HG03558 (cell line): ENCODE data around the gene PGBD1.
"Not testable (repeated sequence)": the region's sequence is repeated elsewhere in the genome, so short reads cannot be mapped to it uniquely, and the experiment has no call there.

ENCODE experiments used
- ATAC-seq: cut with Tn5 transposase; IDR thresholded peaks from one replicate; pipeline ENCODE4 v1.9.1; 2021; ENCODE audit warnings: moderate number of reproducible peaks; ENCODE audit not compliant: unreplicated experiment; ENCODE audit errors: extremely low read depth

Gene PGBD1

DNA sequence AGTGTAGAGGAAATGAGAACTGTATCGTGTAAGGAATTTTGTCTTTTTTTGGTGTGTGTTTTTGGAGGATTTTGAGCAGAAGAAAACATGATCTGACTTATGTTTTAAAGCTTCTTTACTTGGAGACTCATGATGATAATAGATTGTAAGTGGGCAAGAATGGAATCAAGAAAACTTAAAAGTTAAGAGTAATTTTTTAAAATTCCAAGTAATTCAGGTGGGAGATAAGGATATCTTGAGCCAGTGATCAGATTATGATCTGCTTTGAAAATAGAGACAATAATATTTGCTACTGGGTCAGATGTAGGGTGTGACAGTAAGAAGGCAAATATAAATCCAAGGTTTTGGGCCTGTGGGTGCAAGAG is 13.7 kb upstream of the PGBD1 start:
- no peak for ATAC-seq

DNA sequence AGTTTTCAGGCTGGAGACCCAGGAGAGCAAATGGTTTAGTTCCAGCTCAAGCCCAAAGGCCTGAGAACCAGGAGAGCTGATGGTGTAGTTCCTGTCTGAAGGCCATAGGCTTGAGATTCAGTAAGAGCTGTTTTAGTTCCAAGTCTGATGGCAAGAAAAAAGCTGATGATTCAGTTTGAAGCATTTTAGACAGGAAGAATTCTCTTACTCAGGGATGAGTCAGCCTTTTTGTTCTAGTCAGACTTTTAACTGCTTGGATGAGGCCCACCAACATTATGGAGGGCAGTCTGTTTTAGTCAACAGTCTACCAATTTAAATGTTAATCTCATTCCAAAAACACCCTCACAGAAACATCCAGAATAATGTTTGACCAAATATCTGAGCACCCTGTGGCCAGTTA is 11.9 kb upstream of the PGBD1 start:
- no peak for ATAC-seq

DNA sequence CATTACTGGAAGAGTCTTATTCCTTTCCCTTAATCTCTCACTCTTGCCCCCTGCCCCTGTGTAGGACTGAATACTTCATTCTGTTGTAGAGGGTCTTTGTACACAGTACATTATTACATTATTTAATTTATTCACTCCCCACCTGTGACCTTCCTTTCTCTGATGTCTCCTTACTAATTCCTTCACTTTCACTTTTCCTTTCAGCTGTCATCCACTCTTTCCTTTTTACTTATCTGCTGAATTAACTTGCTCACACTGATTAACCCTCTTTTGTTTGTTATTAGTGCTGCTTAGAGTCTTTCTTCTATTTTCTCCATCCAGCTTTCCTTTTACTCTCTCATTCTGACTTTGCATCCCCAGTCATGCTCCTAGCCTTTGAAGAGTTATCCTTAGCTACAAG is 6.5 kb upstream of the PGBD1 start:
- ATAC-seq = no peak

DNA sequence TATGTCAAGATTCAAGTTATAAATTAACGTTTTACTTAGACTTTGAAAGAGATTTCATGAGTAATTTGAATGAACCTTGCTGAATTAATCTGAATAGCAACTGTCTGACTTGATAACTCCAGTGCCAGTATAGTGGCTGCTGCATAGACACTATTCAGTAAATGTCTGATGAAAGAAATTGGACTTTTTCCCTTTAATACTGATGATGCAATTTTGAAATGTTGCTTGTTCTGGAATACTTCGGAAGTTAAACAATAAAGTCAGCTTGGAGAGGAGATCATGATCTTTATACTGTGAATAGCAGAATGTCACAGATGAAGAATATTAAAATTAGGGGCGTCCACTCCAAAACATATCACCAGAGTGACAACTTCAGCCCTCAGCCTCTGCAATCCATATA is 3.6 kb upstream of the PGBD1 start:
- no peak for ATAC-seq

DNA sequence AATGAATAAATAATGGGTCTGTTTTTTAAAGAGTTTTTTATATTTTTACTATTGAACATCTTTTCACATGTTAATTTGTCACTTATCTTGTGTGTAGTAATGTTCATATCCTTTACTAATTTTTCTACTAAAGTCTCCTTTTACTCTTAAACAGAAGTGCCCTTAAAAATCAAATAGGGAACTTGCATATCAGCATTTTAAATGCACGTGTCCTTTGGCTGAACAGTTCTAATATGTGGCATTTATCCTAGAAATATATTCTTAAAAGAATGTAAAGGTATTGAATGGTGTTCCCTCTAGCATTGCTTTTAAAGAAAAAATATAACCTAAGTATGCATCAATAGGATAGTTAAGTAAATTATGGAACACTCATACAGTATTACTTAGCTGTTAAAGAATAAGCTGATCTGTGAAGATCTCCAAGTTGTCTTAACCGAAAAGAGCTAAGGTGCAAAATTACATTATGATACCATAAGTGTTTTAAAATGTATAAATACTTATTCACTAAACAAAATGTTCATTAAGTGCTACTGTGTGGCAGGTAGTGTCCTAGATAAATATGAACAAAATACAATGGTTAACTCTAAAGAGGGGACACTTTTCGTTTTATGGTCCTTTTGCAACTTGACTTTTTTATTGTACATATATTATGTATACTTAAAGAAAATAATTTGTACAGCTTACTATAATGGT is 631 bp upstream of the PGBD1 start:
- no peak for ATAC-seq

DNA sequence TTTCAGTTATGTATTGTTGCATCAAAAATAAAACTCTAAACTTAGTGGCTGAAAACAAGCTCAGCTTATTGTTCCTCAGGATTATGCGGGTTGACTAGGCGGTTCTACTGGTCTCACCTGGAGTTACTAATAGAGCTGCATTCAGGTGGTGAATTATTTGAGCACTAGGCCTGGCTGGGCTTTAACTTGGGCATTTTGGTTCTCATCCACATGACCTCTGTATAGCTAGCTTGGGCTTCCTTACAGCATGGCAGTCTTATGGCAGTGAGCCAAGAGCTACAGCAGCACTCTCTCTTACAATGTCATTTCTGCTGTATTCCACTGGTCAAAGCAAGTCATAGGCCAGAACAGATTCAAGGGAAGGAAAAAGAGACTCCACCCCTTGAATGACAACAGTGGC is 1.6 kb downstream of the PGBD1 start:
- ATAC-seq = no peak

DNA sequence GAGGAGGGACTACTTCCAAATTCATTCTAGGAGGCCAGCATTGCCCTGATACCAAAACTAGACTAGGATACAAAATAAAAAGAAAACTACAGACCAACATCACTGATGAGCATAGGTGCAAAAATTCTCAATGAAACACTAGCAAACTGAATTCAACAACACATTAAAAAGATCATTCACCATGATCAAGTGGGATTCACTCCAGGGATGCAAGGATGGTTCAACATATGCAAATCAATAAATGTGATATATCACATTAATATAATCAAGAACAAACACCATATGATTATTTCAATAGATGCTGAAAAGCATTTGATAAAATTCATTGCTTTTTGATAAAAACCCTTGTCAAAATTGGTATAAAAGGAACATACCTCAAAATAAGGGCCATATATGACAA is 10.2 kb downstream of the PGBD1 start:
- ATAC-seq = no peak

DNA sequence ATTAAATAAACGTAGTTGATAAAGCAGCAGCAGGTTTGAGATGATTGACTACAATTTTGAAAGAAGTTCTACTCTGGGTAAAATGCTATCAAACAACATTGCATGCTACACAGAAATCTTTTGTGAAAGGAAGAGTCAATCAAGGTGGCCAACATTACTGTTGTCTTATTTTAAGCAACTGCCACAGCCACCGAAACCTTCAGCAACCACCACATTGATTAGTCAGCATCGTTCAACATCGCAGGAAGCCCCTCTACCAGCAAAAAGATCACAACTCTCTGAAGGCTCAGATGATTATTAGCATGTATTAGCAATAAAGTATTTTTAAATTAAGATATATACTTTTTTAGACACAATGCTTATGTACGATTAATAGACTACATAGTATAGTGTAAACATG is 14.0 kb downstream of the PGBD1 start:
- no peak for ATAC-seq

DNA sequence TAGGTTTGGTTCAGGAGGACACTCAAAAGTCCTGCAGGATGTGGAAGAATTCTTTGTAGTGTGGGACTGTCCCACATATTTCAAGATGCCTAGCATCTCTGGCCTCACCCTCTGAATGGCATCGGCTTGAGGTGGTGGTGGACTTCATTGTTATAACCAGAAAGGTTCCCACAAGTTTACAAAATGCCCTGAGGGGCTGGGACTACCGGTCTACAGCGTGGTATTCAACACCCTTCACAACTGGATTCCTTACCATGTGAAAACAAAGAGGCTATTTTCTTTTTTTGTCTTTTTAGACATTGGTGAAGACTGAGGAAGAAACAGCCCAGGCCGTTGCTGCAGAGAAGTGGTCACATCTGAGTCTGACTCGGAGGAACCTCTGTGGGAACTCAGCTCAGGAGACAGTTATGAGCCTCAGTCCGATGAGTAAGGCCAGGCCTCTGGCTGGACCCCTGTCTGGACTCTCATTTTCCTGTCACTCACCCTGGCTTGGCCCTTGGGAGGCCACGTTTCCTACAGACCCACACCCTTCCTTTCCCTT is 15.2 kb downstream of the PGBD1 start:
- ATAC-seq = no peak

DNA sequence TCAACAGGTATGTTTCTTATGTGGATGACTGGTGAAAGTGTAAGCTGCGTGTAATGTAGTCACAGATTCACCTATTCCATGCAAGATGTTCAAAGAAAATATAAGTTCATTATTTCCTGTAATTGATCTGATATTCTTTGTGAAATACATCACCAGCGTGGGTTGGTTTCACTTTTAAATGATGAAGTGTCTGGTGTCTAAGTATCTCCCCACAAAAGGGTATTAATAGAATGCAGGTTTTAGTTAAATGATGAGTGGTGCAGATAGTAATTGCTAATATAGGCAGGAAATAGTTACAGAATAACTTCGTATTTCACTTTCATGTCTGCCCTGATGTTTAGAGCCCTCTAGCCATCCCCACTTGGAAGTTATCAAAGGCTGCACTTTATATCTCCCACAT is 22.2 kb downstream of the PGBD1 start:
- ATAC-seq = no peak

DNA sequence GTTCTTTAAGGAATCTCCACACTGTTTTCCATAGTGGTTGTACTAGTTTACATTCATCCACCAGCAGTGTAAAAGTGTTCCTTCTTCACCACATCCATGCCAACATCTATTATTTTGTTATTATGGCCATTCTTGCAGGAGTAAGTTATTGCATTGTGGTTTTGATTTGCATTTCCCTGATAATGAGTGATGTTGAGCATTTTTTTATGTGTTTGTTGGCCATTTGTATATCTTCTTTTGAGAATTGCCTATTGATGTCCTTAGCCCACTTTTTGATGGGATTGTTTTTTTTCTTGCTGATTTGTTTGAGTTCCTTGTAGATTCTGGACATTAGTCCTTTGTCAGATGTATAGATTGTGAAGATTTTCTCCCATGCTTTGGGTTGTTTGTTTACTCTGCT is 25.0 kb downstream of the PGBD1 start:
- ATAC-seq = not testable (repeated sequence)

DNA sequence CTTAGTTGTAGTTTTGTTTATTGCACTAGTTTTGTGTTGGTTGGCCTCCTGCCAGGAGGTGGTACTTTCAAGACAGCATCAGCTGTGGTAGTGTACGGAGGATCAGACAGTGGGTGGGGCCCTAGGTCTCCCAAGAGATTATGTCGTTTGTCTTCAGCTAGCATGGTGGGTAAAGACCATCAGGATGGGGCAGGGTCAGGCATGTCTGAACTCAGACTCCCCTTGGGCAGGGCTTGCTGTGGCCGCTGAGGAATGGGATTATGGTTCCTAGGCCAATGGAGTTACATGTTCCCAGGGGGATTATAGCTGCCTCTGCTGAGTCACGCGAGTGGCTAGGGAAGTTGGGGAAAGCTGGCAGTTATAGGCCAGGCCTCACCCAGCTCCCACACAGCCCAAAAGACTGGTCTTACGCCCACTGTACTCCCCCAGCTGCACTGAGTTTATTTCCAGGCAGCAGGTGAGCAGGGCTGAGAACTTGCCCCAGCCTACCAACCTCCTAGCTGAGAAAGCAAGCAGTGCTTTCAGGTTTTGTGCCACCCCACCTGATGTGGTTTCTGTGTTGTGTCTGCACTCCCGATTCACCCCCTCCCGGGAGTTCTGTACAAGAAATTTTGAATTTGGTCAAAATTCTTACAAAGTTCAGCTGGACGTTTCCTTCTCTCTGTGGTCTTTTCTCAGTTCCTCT is 29.9 kb downstream of the PGBD1 start:
- ATAC-seq = no peak

DNA sequence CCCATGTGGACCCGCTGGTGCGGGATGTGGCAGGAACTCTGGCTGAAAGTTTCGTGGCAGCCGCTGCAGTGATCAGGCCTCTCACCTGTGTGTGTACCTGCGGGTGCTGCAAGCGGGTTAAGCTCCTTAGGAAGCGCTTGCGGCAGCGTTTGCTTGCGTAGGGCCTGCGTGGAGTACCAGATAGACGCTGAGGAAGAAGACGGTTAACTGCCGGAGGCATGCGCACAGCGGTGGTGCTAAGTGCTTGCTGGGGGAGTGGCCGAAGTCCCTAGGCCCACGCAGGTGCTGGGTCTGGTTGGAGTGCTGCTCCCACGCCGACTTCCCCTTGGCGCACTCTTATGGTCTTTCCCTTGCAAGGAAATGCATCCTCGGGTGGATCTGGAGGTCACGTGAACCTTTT is 31.6 kb downstream of the PGBD1 start:
- no peak for ATAC-seq

DNA sequence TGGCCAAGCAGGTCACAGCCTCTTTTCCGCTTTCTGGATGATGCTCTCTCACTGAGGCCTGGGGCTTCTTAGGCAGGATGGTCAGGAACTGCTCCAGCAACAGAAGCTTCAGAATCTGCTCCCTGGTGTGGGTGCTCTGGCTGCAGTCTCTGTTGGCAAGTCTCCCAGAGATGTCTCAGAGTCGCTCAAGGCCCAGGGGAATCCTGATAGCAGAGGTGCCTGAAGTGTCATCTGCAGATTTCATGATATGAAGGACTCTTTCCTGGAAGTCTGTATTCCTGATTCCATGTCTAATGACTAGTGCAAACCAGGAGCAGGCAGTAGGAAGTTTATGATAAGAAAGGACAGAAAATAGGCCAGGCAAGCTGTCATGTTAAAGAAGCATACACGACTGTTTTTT is 34.3 kb downstream of the PGBD1 start:
- ATAC-seq = no peak

DNA sequence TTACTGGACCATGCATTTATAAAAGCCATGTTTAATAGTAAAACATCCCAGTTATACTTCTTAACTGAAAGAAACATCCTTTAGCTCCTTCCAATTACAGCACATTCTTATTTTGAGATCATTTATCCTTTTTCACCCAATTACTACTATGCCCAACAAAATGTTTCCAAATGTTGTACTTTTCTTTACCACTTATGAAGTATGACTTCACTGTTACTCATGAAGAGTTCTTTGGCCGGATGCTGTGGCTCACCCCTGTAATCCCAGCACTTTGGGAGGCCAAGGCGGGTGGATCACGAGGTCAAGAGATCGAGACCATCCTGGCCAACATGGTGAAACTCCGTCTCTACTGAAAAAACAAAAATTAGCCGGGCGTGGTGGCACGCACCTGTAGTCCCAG is 36.5 kb downstream of the PGBD1 start:
- ATAC-seq = not testable (repeated sequence)

DNA sequence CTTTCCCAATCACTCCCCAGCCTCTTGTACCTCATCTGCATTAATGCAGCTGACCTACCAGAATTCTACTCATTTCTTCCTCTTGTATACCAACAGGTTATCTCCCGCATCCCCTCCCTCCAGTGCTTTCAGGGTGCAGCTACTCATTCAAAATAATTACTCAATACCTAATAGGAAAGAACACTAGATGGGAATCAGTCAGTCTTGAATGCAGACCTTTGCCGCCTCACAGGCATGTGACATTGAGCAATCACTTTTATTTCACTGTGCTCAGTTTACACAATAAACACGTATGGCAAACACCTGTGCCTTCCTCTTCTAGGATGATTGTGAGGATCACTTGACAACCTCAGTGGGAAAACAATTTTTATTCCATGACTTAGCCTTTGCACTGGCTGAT is 41.3 kb downstream of the PGBD1 start:
- no peak for ATAC-seq

DNA sequence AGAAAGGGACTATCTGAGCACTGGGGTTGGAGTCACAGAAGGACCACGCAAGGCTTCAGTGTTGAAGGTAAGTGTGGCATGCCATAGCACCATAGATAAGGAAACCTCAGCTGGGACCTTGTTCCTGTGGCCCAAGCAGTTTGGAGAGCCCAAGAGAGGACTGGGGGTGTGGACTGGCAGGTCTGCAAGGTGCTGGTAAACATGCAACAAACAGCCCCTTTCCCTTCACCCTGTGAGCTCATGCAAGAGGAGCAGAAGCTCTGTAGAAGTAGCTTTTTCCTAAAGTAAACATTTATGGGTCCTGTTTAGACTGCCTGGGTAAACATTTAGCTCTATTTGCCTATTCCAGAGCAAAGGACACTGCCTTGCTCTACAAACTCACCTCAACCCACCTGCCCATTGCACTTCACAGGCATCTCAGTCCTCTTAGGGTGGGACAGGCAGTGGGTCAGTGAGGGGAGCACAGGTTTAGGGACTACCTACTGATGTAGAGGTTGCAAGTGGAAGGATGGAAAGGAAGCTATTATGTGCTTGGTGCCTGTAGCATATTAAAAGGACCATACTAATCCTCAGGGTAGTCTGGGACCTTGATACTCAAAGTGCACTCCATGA is 42.5 kb downstream of the PGBD1 start:
- no peak for ATAC-seq

DNA sequence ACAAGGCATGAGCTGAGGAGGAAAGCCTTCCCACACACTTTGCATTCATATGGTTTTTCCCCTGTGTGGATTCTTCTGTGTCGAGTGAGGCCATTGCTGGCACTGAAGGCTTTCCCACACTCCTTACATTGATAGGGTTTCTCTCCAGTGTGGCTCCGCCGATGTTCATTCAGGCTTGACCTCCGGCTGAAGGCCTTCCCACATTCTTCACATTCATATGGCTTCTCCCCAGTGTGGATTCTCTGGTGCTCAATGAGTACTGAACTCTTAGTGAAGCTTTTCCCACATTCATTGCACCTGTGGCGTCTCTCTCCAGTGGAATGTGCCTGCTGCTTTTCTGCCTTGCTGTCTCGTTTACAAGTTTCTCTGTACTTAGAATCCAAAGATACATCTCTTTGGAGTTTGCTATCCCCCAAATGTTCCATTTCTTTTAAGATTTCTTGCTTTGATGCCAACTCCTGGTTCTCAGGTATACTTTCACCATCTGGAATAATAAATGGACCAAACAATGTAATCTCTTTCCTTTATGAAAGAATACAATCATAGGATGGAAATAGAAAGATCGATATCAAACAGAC is 45.1 kb downstream of the PGBD1 start:
- no peak for ATAC-seq

DNA sequence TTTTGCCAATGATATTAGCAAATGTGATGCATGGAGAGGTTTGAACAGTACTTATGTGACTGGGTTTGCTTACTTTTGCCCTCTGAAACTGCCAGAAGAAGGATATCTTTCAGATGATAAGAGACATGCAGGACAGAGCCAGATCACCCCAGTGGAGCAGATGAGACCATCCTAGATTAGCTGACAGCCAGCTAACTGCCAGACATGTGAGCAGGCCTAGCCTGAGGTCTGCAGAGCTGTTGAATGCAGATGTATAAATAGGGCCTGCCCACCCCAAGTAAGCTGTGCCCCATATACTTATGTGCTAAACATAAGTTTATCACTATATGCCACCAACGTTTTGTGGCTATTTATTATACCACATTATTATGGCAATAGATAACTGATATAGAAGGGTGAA is 48.7 kb downstream of the PGBD1 start:
- no peak for ATAC-seq

DNA sequence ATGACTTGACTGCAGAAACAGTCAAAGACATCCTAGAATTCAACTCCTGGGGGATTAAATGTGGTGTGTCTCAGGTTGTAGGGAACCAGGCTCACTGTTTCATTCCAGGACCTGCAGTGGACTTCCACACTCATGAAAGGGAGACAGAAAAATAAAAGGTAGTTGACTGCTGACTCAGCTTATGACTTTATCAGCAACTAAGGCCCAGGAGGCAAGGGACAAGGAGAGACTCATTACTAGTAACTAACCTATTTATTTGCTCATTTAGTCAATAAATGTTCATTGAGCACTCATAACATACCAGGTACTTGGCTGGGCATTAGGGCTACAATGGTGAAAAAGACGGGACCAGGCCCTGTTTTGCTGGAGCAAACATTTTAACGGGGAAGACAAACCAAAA is 51.7 kb downstream of the PGBD1 start:
- no peak for ATAC-seq

DNA sequence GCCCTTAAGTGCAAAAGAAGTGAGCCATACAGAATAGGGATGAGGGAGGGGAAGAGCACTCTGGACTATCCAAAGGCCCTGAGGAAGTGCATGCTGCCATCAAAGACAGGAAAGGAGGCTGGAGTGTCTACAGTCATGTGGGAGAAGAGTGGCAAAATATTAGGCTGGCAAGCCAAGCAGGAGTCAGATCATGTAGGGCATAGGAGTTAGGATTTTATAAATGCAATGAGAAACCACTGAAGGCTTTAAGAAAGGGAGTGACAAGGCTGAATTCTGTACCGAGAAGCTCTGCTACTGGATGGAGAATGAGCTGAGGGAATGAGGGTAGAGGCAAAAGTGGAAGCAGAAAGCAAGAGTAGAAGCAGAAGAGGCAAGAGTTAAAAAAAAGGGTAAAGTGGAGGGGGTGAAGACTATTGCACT is 52.2 kb downstream of the PGBD1 start:
- no peak for ATAC-seq
